Measurements from ENCODE around the gene PAFAH1B2.
"Not testable (repeated sequence)": the region's sequence is repeated elsewhere in the genome, so short reads cannot be mapped to it uniquely, and the experiment has no call there.

DNA sequence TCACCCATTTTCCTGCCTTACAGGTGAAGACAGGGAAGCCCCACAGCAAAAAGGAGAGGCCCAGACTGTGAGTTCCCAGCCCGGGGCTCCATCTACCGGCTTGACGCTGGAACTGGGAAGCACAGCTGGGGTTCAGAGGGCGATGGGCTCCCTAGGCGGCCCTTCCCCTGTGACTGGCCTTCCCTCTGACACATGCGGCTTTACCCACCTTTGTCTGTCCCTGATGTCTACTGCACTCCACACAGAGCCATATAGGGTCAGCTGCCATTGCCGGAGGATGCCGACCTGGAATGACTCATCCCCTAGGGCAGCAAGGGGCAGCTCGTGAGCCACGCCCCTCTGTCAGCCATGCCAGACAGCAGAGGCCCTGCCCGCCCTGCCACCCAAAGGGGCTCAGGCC is 62.8 kb downstream of the PAFAH1B2 start:
- TF ChIP-seq, protein P1, sequence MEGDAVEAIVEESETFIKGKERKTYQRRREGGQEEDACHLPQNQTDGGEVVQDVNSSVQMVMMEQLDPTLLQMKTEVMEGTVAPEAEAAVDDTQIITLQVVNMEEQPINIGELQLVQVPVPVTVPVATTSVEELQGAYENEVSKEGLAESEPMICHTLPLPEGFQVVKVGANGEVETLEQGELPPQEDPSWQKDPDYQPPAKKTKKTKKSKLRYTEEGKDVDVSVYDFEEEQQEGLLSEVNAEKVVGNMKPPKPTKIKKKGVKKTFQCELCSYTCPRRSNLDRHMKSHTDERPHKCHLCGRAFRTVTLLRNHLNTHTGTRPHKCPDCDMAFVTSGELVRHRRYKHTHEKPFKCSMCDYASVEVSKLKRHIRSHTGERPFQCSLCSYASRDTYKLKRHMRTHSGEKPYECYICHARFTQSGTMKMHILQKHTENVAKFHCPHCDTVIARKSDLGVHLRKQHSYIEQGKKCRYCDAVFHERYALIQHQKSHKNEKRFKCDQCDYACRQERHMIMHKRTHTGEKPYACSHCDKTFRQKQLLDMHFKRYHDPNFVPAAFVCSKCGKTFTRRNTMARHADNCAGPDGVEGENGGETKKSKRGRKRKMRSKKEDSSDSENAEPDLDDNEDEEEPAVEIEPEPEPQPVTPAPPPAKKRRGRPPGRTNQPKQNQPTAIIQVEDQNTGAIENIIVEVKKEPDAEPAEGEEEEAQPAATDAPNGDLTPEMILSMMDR (IDR thresholded peaks at IDR 0.05 in 2 of 3, conservative IDR thresholded peaks at IDR 0.05 in 1 of 3; ENCODE audit: borderline replicate concordance in 1 of 3, insufficient read depth in 1 of 3, low read depth in 2 of 3, low read length in 2 of 3): peak in 1 of 3 experiments; percentile 15; a peak in 1 of 6 replicates
- not testable (repeated sequence) for TF ChIP-seq EZH2 (IDR thresholded peaks at IDR 0.05); ZNF274 (IDR thresholded peaks at IDR 0.05; ENCODE audit: low read depth, low read length); POLR2A (IDR thresholded peaks at IDR 0.05; ENCODE audit: borderline replicate concordance, extremely low read depth, insufficient read depth, insufficient read length); ELF1 (IDR thresholded peaks at IDR 0.05; ENCODE audit: borderline replicate concordance, low read depth)
- TF ChIP-seq, protein P2, sequence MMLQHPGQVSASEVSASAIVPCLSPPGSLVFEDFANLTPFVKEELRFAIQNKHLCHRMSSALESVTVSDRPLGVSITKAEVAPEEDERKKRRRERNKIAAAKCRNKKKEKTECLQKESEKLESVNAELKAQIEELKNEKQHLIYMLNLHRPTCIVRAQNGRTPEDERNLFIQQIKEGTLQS (IDR thresholded peaks at IDR 0.05): not testable (repeated sequence)
- TF ChIP-seq, protein P3, sequence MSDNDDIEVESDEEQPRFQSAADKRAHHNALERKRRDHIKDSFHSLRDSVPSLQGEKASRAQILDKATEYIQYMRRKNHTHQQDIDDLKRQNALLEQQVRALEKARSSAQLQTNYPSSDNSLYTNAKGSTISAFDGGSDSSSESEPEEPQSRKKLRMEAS (IDR thresholded peaks at IDR 0.05): not testable (repeated sequence)

Measured in HCT116 (cell line).